ENCODE results near the gene MPHOSPH9.

GRCh38 chr12:123104809-123105208 lies 128.1 kb downstream of the MPHOSPH9 start:
- TF ChIP-seq POLR2A (IDR thresholded peaks at IDR 0.05), result no peak
- TF ChIP-seq CTCF (IDR thresholded peaks at IDR 0.05), result no peak
